ENCODE measurements around the gene SCNM1. TPM values are rescaled to one million over a fixed set of nuclear protein-coding genes. Genes with fewer than 3 reads are reported as not detected.

The SCNM1 gene
- total RNA-seq, 4 donors from 2014 or later, result 18.7 to 32.0 (median 25.6) TPM

DNA sequence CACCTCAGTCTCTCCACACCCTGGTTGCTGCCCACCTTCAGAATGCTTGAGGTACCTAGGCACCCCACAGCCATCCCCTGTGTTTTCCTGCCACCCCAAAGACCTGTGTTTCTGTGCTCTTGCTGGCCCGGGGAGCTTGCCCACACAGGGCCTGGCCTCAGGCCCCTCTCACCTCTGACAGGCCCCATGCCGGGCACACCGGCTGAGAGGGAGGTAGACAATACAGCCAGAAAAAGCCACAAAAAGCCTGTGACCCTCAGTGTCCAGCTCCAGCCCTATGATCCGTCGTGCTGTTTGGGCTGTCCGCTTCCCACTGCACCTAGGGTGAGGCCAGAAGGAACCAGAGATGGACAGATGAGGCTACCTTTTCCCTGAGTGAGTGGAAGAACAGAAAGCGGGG lies 31.0 kb upstream of the SCNM1 start:
- no peak for ATAC-seq
- no peaks in the 10 kb centered on the region for H3K27me3 ChIP-seq
- no peak overlapping the region for H3K27ac ChIP-seq
- 100% methylated on average over 1 of the region's 7 CpGs; no CpG with 5 or more reads in 1 of the 2 donors for WGBS, 2 donors (ENCODE audit: low coverage in 1 of 2)
- H3K4me1 ChIP-seq, result peaks cover 0 to 24% (median 8%) of the 10 kb centered on the region in 3 donors
- peaks cover 0 to 70% of the 10 kb centered on the region in 2 donors for H3K36me3 ChIP-seq
- TF ChIP-seq EP300 (IDR thresholded peaks at IDR 0.05), result no peak
- H3K9me3 ChIP-seq, result no peaks in the 10 kb centered on the region
- no peak overlapping the region for H3K4me3 ChIP-seq

DNA sequence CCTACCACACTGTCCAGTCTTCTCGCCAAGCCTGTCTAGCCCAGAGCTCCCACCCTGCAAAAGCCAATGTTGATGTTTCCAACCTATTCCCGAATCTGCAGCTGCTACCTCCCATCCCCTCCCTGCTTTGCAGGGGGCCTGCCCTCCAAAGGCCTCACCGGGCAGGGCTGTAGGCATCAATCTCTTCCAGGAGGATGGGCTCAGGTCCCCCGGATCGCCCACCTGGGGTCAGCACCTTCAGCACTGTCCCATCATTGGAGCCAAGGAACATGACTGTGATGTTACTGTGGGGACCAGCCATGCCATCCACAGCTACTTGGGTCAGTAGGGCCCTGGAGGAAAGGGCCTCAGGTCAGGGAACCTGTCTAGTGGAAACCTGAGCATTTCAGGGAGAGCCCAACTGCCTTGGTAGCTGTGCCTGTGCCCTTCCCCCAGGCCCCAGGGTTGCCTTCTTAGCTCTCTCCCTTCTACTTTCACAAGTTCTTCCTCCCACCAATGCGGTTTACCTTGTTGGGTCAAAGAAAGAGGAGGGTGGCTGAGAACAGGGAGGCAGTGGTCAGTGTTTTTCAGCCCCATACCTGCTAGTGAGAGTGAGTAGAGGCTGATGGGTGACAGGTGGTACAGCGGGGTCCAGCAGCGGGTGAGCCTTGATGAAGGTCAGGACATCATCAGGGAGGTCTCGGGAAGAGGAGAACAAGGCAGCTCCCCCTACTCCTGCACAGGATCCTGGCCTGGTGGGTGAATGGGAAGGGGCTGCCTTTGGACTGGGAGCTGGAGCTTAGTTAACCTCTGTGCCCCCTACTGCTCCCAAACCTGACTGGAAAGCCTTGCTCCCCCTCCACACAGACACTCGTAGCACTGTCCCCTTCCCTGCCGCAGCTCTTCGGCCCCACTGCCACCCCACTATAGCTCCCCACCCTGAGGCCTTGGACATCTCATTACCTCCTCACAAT lies 30.2 kb upstream of the SCNM1 start:
- no peak for ATAC-seq
- Histone ChIP-seq H3K27ac (no peak overlapping the region), H3K9me3 (no peaks in the 10 kb centered on the region), H3K4me3 (no peak overlapping the region), H3K4me1 (peaks cover 0 to 18% (median 5%) of the 10 kb centered on the region in 3 donors), H3K27me3 (no peaks in the 10 kb centered on the region), H3K36me3 (peaks cover 0 to 74% of the 10 kb centered on the region in 2 donors)
- no peak for TF ChIP-seq POLR2A (IDR thresholded peaks at IDR 0.05)
- TF ChIP-seq POLR2AphosphoS5 (IDR thresholded peaks at IDR 0.05), result no peak
- TF ChIP-seq, protein P1, sequence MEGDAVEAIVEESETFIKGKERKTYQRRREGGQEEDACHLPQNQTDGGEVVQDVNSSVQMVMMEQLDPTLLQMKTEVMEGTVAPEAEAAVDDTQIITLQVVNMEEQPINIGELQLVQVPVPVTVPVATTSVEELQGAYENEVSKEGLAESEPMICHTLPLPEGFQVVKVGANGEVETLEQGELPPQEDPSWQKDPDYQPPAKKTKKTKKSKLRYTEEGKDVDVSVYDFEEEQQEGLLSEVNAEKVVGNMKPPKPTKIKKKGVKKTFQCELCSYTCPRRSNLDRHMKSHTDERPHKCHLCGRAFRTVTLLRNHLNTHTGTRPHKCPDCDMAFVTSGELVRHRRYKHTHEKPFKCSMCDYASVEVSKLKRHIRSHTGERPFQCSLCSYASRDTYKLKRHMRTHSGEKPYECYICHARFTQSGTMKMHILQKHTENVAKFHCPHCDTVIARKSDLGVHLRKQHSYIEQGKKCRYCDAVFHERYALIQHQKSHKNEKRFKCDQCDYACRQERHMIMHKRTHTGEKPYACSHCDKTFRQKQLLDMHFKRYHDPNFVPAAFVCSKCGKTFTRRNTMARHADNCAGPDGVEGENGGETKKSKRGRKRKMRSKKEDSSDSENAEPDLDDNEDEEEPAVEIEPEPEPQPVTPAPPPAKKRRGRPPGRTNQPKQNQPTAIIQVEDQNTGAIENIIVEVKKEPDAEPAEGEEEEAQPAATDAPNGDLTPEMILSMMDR (IDR thresholded peaks at IDR 0.05), result no peak
- no peak for TF ChIP-seq EP300 (IDR thresholded peaks at IDR 0.05)
- 92% methylated on average over 2 of the region's 12 CpGs; no CpG with 5 or more reads in 1 of the 2 donors for WGBS, 2 donors (ENCODE audit: low coverage in 1 of 2)

DNA sequence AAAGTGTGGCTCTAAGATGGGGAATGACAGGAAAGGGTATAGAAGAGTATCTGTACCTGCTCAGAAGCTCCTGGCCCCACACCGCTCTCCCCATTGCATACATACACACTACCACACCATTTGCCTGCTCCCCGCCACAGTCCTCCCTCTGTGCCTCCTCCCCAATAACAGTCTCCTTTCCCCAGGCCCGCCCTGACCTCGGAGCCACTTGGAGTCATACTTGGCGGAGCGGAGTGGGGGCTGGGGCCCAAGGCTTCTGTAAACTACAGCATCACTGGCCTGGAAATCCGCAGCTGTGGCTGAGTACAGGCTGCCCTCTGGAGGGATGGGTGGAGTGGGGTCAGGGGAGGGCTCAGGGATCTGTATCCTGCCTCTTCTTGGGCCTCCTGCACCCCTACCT lies 28.2 kb upstream of the SCNM1 start:
- peaks cover 0 to 80% of the 10 kb centered on the region in 2 donors for H3K36me3 ChIP-seq
- no peaks in the 10 kb centered on the region for H3K27me3 ChIP-seq
- H3K27ac ChIP-seq, result no peak overlapping the region
- H3K9me3 ChIP-seq, result no peaks in the 10 kb centered on the region
- no peak overlapping the region for H3K4me3 ChIP-seq
- WGBS, 2 donors (ENCODE audit: low coverage in 1 of 2), result 76 to 83% methylated on average over 3 to 6 of the region's 7 CpGs
- peaks cover 0 to 8% (median 2%) of the 10 kb centered on the region in 3 donors for H3K4me1 ChIP-seq
- TF ChIP-seq, protein P1 (IDR thresholded peaks at IDR 0.05), result no peak
- no peak for TF ChIP-seq POLR2A (IDR thresholded peaks at IDR 0.05)
- TF ChIP-seq POLR2AphosphoS5 (IDR thresholded peaks at IDR 0.05), result no peak
- no peak for TF ChIP-seq EP300 (IDR thresholded peaks at IDR 0.05)
- no peak for ATAC-seq

DNA sequence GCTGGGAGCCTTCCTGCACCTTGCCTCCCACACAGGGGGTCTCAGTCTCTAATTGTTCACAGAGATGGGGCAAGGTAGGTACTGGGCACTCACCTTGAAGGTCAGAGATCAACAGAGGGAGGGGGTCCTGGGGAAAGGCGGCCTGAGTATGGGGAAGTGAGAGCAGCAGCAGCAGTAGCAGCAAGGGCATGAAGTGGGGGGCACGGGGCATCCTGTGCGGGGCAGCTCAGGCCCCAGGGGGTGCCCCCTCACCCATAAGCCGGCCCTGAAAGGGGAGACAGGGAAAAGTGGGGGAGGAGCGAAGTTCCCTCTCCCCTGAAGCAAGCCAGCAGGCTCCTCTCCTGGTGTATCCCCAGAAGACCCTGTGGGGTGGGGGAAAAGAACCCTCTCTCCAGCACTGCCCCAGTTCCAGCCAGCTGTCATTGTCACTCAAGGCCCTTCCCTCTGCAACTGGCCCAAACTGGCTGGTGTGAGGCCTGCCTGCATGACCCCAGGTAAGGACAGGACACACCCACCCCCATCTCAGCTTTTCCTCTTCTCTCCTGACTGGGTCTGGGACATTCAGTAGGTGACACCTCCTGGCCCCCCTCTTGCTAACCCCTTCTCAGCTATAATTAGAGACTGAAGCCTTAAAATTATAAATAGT lies 23.4 kb upstream of the SCNM1 start:
- peaks cover 0 to 37% of the 10 kb centered on the region in 2 donors for H3K36me3 ChIP-seq
- no peaks in the 10 kb centered on the region for H3K27me3 ChIP-seq
- H3K9me3 ChIP-seq, result no peaks in the 10 kb centered on the region
- 86% methylated on average over 1 of the region's 5 CpGs; no CpG with 5 or more reads in 1 of the 2 donors for WGBS, 2 donors (ENCODE audit: low coverage in 1 of 2)
- H3K4me3 ChIP-seq, result no peak overlapping the region
- H3K27ac ChIP-seq, result peak overlapping the region in 2 of 4 donors; percentile 82 to 86
- TF ChIP-seq POLR2A (IDR thresholded peaks at IDR 0.05) (no peak), POLR2AphosphoS5 (IDR thresholded peaks at IDR 0.05) (no peak), EP300 (IDR thresholded peaks at IDR 0.05) (no peak)
- TF ChIP-seq, protein P1 (IDR thresholded peaks at IDR 0.05), result no peak
- H3K4me1 ChIP-seq, result peaks cover 0 to 48% (median 26%) of the 10 kb centered on the region in 3 donors
- ATAC-seq, result no peak

DNA sequence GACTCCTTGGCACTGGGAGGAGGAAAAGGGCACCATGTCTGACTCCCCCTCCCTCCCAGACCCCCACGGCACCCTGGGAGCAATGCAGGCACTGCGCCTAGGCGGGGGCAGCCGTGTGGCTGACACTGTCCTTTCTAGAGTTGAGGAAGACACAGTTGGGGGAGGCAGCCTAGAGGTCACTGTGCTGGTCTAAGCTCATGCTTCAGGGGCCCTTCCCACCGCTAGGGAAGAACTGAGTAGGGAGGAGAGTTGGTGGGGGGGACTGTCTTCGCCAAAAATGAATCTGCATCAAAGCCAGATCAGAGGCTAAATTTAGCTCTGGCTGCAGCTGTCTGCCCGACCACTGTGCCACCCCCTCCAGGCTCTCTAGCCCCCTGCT lies 22.9 kb upstream of the SCNM1 start:
- TF ChIP-seq POLR2AphosphoS5 (IDR thresholded peaks at IDR 0.05) (no peak), EP300 (IDR thresholded peaks at IDR 0.05) (no peak), POLR2A (IDR thresholded peaks at IDR 0.05) (no peak)
- TF ChIP-seq, protein P1 (IDR thresholded peaks at IDR 0.05), result no peak
- Histone ChIP-seq H3K4me1 (peaks cover 0 to 53% (median 26%) of the 10 kb centered on the region in 3 donors), H3K4me3 (no peak overlapping the region), H3K27me3 (no peaks in the 10 kb centered on the region), H3K9me3 (no peaks in the 10 kb centered on the region), H3K36me3 (peaks cover 0 to 32% of the 10 kb centered on the region in 2 donors), H3K27ac (peak overlapping the region in 3 of 4 donors; percentile 45 to 86 (median 82))
- WGBS, 2 donors (ENCODE audit: low coverage in 1 of 2), result 20 to 90% methylated on average over 1 to 2 of the region's 7 CpGs
- ATAC-seq, result no peak

Data from gastroesophageal sphincter (tissue), 4 donors.